Measurements from ENCODE around the gene PACSIN2.

DNA sequence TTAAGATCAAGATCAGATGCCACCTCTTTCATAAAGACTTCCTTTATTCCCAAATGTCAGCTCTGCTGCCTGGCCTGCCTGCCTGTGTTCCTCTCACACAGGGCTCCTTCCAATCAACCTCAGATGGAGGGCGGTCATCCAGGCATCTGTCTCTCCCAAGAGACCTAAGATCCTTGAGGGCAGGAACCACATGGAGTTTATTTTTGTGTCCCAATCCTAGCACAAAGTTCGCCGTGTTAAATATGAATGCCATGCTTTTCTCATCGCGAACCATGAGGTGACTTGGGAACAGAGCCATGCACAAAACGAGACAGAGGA is 85.2 kb downstream of the PACSIN2 start:
- TF ChIP-seq TCF7L2 (IDR thresholded peaks at IDR 0.05; ENCODE audit: low read depth, low read length) (no peak), POLR2AphosphoS5 (IDR thresholded peaks at IDR 0.05; ENCODE audit: low read depth, low read length) (no peak)
